NCI-H2081 (cell line): Measurements from ENCODE around the gene RPSA.
A peak's percentile ranks its signal among the peaks of the same experiment; 100 is the strongest.
"Not testable (repeated sequence)": the region's sequence is repeated elsewhere in the genome, so short reads cannot be mapped to it uniquely, and the experiment has no call there.

ENCODE experiments used
- DNase-seq, 2 experiments: peaks; one replicate each; lab custom pipeline; 2025; lab: John Stamatoyannopoulos, UW

RPSA gene

GRCh38 chr3:39419742-39420315 is 13.3 kb downstream of the RPSA start:
- no peak for DNase-seq

GRCh38 chr3:39420543-39420942 is 14.0 kb downstream of the RPSA start:
- no peak for DNase-seq

- no peak for DNase-seq
Observed at GRCh38 chr3:39423436-39423970, 17.0 kb downstream of the RPSA start.

- no peak for DNase-seq
Observed at GRCh38 chr3:39426312-39426711, 19.8 kb downstream of the RPSA start.

- DNase-seq: no peak
Observed at GRCh38 chr3:39427506-39427905, 21.0 kb downstream of the RPSA start.

- no peak for DNase-seq
Observed at GRCh38 chr3:39428745-39429201, 22.3 kb downstream of the RPSA start.

GRCh38 chr3:39429466-39429865 is 22.9 kb downstream of the RPSA start:
- no peak for DNase-seq

GRCh38 chr3:39432342-39432741 is 25.8 kb downstream of the RPSA start:
- no peak for DNase-seq

GRCh38 chr3:39433642-39434041 is 27.1 kb downstream of the RPSA start:
- DNase-seq: no peak

- no peak for DNase-seq
Observed at GRCh38 chr3:39434574-39434973, 28.1 kb downstream of the RPSA start.

GRCh38 chr3:39435006-39435748 is 28.7 kb downstream of the RPSA start:
- peak in 1 of 2 experiments; percentile 41 for DNase-seq

- DNase-seq: no peak
Observed at GRCh38 chr3:39438880-39439279, 32.4 kb downstream of the RPSA start.

GRCh38 chr3:39440316-39440715 is 33.8 kb downstream of the RPSA start:
- no peak for DNase-seq

GRCh38 chr3:39443530-39443929 is 37.0 kb downstream of the RPSA start:
- DNase-seq: no peak

GRCh38 chr3:39445927-39446326 is 39.4 kb downstream of the RPSA start:
- no peak for DNase-seq

GRCh38 chr3:39446444-39446843 is 39.9 kb downstream of the RPSA start:
- DNase-seq: no peak

- peak; percentile 79 to 82 for DNase-seq
Observed at GRCh38 chr3:39447637-39448483, 41.3 kb downstream of the RPSA start.

- DNase-seq: no peak
Observed at GRCh38 chr3:39448506-39449233, 42.1 kb downstream of the RPSA start.

- DNase-seq: no peak
Observed at GRCh38 chr3:39449796-39450195, 43.3 kb downstream of the RPSA start.

- no peak for DNase-seq
Observed at GRCh38 chr3:39453134-39453533, 46.6 kb downstream of the RPSA start.

GRCh38 chr3:39453872-39454271 is 47.4 kb downstream of the RPSA start:
- DNase-seq: not testable (repeated sequence)
